Ishikawa (cell line): Measurements from ENCODE around the gene UGT1A8.

Experiments used
- CEBPB ChIP-seq: IDR thresholded peaks from 2 replicates; pipeline ENCODE4 v1.6.1; 2012
- CREB1 ChIP-seq: IDR thresholded peaks from 2 replicates; pipeline ENCODE4 v1.6.1; 2012; ENCODE audit warnings: low read depth
- EGR1 ChIP-seq: IDR thresholded peaks from 2 replicates; pipeline ENCODE4 v1.6.1; 2012
- EP300 ChIP-seq: IDR thresholded peaks from 2 replicates; pipeline ENCODE4 v1.6.1; 2012; ENCODE audit warnings: borderline replicate concordance
- FOXM1 ChIP-seq: IDR thresholded peaks from 2 replicates; pipeline ENCODE4 v1.6.1; 2012; ENCODE audit warnings: low read depth, borderline replicate concordance
- MAX ChIP-seq: IDR thresholded peaks from 2 replicates; pipeline ENCODE4 v1.6.1; 2012
- NFIC ChIP-seq: IDR thresholded peaks from 2 replicates; pipeline ENCODE4 v1.6.1; 2012
- RAD21 ChIP-seq: IDR thresholded peaks from 2 replicates; pipeline ENCODE4 v1.6.1; 2012; ENCODE audit warnings: low read depth
- REST ChIP-seq: IDR thresholded peaks from 2 replicates; pipeline ENCODE4 v1.6.1; 2012; ENCODE audit warnings: low read depth, mild to moderate bottlenecking
- TAF1 ChIP-seq: IDR thresholded peaks from 2 replicates; pipeline ENCODE4 v1.6.1; 2012; ENCODE audit warnings: low read depth, mild to moderate bottlenecking
- TCF12 ChIP-seq: IDR thresholded peaks from 2 replicates; pipeline ENCODE4 v1.6.1; 2012; ENCODE audit warnings: low read depth
- TEAD4 ChIP-seq: IDR thresholded peaks from 2 replicates; pipeline ENCODE4 v1.6.1; 2012
- USF1 ChIP-seq: IDR thresholded peaks from 2 replicates; pipeline ENCODE4 v1.6.1; 2012
- YY1 ChIP-seq: IDR thresholded peaks from 2 replicates; pipeline ENCODE4 v1.6.1; 2012; ENCODE audit warnings: low read depth
- ZBTB7A ChIP-seq: IDR thresholded peaks from 2 replicates; pipeline ENCODE4 v1.6.1; 2012; ENCODE audit warnings: low read depth

The UGT1A8 gene

GRCh38 chr2:233817361-233817911 lies 200.0 kb downstream of the UGT1A8 start:
- TF ChIP-seq TAF1, result no peak
- TF ChIP-seq TEAD4, result no peak
- no peak for TF ChIP-seq RAD21
- TF ChIP-seq NFIC, result no peak
- TF ChIP-seq YY1, result no peak
- TF ChIP-seq CREB1, result no peak
- TF ChIP-seq FOXM1, result no peak
- TF ChIP-seq TCF12, result no peak
- TF ChIP-seq ZBTB7A, result no peak
- TF ChIP-seq REST, result no peak
- no peak for TF ChIP-seq MAX
- TF ChIP-seq CEBPB, result no peak
- no peak for TF ChIP-seq EGR1
- TF ChIP-seq USF1, result no peak
- no peak for TF ChIP-seq EP300

- no peak for TF ChIP-seq CREB1
- no peak for TF ChIP-seq REST
- TF ChIP-seq MAX, result no peak
- TF ChIP-seq TAF1, result no peak
- no peak for TF ChIP-seq NFIC
- no peak for TF ChIP-seq FOXM1
- no peak for TF ChIP-seq RAD21
- no peak for TF ChIP-seq ZBTB7A
- TF ChIP-seq TEAD4, result no peak
- no peak for TF ChIP-seq CEBPB
- no peak for TF ChIP-seq EP300
- no peak for TF ChIP-seq TCF12
- TF ChIP-seq USF1, result no peak
- no peak for TF ChIP-seq EGR1
Measured at GRCh38 chr2:233817995-233818638, 200.7 kb downstream of the UGT1A8 start.

- TF ChIP-seq TEAD4, result no peak
- TF ChIP-seq MAX, result no peak
- TF ChIP-seq TCF12, result no peak
- TF ChIP-seq RAD21, result no peak
- TF ChIP-seq EGR1, result no peak
- TF ChIP-seq NFIC, result no peak
- no peak for TF ChIP-seq EP300
- TF ChIP-seq YY1, result no peak
Measured at GRCh38 chr2:233818639-233819621, 201.5 kb downstream of the UGT1A8 start.

DNA sequence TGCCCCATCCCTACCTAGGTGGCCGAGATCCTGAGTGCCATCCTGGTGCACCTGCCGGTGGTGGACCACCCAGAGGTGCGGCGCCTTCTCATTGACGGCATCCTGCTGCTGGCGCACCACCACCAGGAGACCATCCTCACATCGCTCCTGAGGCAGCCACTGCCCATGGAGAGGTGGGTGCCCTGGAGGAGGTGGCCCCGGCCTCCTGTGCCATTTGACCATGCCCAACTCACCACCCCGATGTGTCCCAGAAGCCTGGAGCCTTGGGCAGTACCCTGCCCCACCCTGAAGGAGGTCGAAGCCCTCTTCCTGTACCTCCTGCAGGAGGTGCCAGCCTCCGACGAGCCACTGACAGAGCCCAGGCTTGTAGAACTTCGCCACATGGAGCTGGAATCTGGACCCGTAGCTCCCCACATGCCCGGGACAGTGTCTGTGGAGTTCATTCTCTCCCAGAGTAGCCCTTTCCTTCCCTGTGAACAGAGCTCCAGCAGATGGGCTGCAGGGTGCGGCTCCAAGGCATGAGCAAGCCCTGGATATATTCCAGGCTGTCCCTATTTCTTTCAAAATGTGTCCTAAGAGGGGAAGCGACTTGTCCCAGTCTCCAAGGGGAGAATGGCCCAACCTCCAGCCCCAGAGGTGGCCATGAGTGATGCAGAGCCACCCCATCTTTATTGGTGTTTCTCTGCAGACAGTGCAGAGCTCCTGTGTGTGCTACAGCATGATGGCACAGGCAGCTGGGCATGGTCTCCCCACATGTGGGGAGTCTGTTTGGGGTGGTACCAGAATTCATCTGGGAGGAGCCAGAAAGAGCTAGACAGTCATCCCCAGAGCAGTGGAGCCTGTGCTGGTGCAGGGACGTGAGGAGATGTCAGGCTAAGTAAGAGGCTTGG lies 202.7 kb downstream of the UGT1A8 start:
- TF ChIP-seq NFIC, result no peak
- no peak for TF ChIP-seq TCF12
- no peak for TF ChIP-seq EP300
- no peak for TF ChIP-seq USF1
- TF ChIP-seq MAX, result no peak
- no peak for TF ChIP-seq ZBTB7A
- TF ChIP-seq TAF1, result no peak
- no peak for TF ChIP-seq EGR1
- no peak for TF ChIP-seq CREB1
- no peak for TF ChIP-seq TEAD4
- no peak for TF ChIP-seq FOXM1
- TF ChIP-seq CEBPB, result no peak
- TF ChIP-seq REST, result no peak
- no peak for TF ChIP-seq RAD21
- no peak for TF ChIP-seq YY1
